IMR-90 (cell line): ENCODE results near the gene ACTA2. TPM values are rescaled to one million over a fixed set of nuclear protein-coding genes. Genes with fewer than 3 reads are reported as not detected.

ENCODE experiments used
- ATAC-seq: fragments of 200-7000 bp; cut with Tn5 transposase; 2 replicates; pipeline ENCODE4 v1.9.1; 2020; ENCODE audit warnings: low read depth, mild to moderate bottlenecking, moderate library complexity
- BruUV-seq: library from RNA; stranded (reverse); fragments of 400-500 nt; replicated peaks from 2 replicates; lab custom pipeline; 2021; lab: Mats Ljungman, UMichigan
- CTCF ChIA-PET: fragments of 300-600 bp; formaldehyde crosslinking; extraction: SDS; loops from one replicate; lab custom pipeline; 2021; ENCODE audit warnings: antibody characterized with exemption; lab: Yijun Ruan, JAX
- POLR2A ChIA-PET: fragments of 300-600 bp; sonication (Branson Sonifier 250); formaldehyde crosslinking; loops from one replicate; lab custom pipeline; 2022; ENCODE audit warnings: antibody characterized with exemption; ENCODE audit not compliant: unreplicated experiment; lab: Charles Lee
- DNase-seq: peaks from one replicate; pipeline ENCODE4 v3.0.0; 2013
- H2AFZ ChIP-seq: replicated peaks from 2 replicates; pipeline ENCODE3; 2013; ENCODE audit warnings: low read length, mild to moderate bottlenecking; ENCODE audit not compliant: poor library complexity
- H2AK5ac ChIP-seq: 2 replicates; pipeline ENCODE4 v1.6.1; 2013; ENCODE audit warnings: low read depth, low read length, inconsistent platforms
- H2AK9ac ChIP-seq: replicated peaks from 2 replicates; pipeline ENCODE3; 2013; ENCODE audit warnings: mild to moderate bottlenecking, low read depth, low read length, moderate library complexity; ENCODE audit not compliant: poor library complexity
- H2BK120ac ChIP-seq: 2 replicates; pipeline ENCODE4 v1.6.1; 2013; ENCODE audit warnings: low read depth, low read length, inconsistent platforms
- H2BK15ac ChIP-seq: 3 replicates; pipeline ENCODE4 v1.6.1; 2013; ENCODE audit warnings: low read depth, low read length, inconsistent platforms
- H2BK20ac ChIP-seq: 2 replicates; pipeline ENCODE4 v1.6.1; 2013; ENCODE audit warnings: low read depth, mild to moderate bottlenecking, inconsistent platforms, low read length, moderate library complexity
- H2BK5ac ChIP-seq: 2 replicates; pipeline ENCODE4 v1.6.1; 2013; ENCODE audit warnings: mild to moderate bottlenecking, low read depth, low read length, inconsistent platforms; ENCODE audit not compliant: poor library complexity, severe bottlenecking
- H3K14ac ChIP-seq: replicated peaks from 2 replicates; pipeline ENCODE4 v1.6.1; 2013; ENCODE audit warnings: low read depth, low read length, inconsistent platforms
- H3K18ac ChIP-seq: 2 replicates; pipeline ENCODE4 v1.6.1; 2013; ENCODE audit warnings: low read depth, low read length, control low read depth
- H3K23ac ChIP-seq: 2 replicates; pipeline ENCODE4 v1.6.1; 2013; ENCODE audit warnings: low read depth, low read length, inconsistent platforms
- H3K27ac ChIP-seq: 2 replicates; pipeline ENCODE4 v1.5.1; 2013; ENCODE audit warnings: mild to moderate bottlenecking, control low read depth, low read length; ENCODE audit not compliant: insufficient read depth
- H3K27me3 ChIP-seq: 2 replicates; pipeline ENCODE4 v1.6.1; 2013; ENCODE audit warnings: low read length; ENCODE audit not compliant: control insufficient read depth, insufficient read depth
- H3K36me3 ChIP-seq: 2 replicates; pipeline ENCODE4 v1.6.1; 2013; ENCODE audit warnings: low read length, mixed read lengths; ENCODE audit not compliant: control insufficient read depth, insufficient read depth
- H3K4ac ChIP-seq: 2 replicates; pipeline ENCODE4 v1.6.1; 2013; ENCODE audit warnings: low read depth, low read length, inconsistent platforms
- H3K4me1 ChIP-seq: 2 replicates; pipeline ENCODE4 v1.6.1; 2013; ENCODE audit warnings: low read length, mixed read lengths; ENCODE audit not compliant: control insufficient read depth, insufficient read depth
- H3K4me2 ChIP-seq: 2 replicates; pipeline ENCODE4 v1.6.1; 2013; ENCODE audit warnings: low read depth, mild to moderate bottlenecking, control low read depth, low read length, moderate library complexity
- H3K4me3 ChIP-seq: 2 replicates; pipeline ENCODE4 v1.5.1; 2013; ENCODE audit warnings: low read depth, mild to moderate bottlenecking, control low read depth, low read length, moderate library complexity; ENCODE audit not compliant: insufficient read depth
- H3K56ac ChIP-seq: 2 replicates; pipeline ENCODE4 v1.6.1; 2013; ENCODE audit warnings: low read length, inconsistent platforms; ENCODE audit not compliant: insufficient read depth; ENCODE audit errors: extremely low read depth
- H3K79me1 ChIP-seq, 2 experiments: 2 replicates each; pipeline ENCODE4 v1.6.1; 2013; ENCODE audit warnings: low read length in 2 of 2, inconsistent platforms in 1 of 2, low read depth in 1 of 2
- H3K9ac ChIP-seq: 2 replicates; pipeline ENCODE4 v1.6.1; 2013; ENCODE audit warnings: low read depth, low read length, control low read depth
- H3K9me1 ChIP-seq: 2 replicates; pipeline ENCODE4 v1.6.1; 2013; ENCODE audit warnings: low read length, inconsistent platforms; ENCODE audit not compliant: insufficient read depth
- H3K9me3 ChIP-seq: 2 replicates; pipeline ENCODE4 v1.6.1; 2013; ENCODE audit warnings: low read length; ENCODE audit not compliant: control insufficient read depth, insufficient read depth
- H4K20me1 ChIP-seq: 2 replicates; pipeline ENCODE4 v1.6.1; 2013; ENCODE audit warnings: low read length, inconsistent platforms; ENCODE audit not compliant: insufficient read depth
- H4K5ac ChIP-seq: 2 replicates; pipeline ENCODE4 v1.6.1; 2013; ENCODE audit warnings: mild to moderate bottlenecking, low read depth, low read length, control low read depth
- H4K8ac ChIP-seq, 2 experiments: 2 replicates each; pipeline ENCODE4 v1.6.1; 2013; ENCODE audit warnings: low read depth in 2 of 2, low read length in 2 of 2, control low read depth in 1 of 2, inconsistent platforms in 1 of 2
- H4K91ac ChIP-seq: 2 replicates; pipeline ENCODE4 v1.6.1; 2013; ENCODE audit warnings: low read depth, low read length, inconsistent platforms; ENCODE audit not compliant: insufficient read depth
- BHLHE40 ChIP-seq: fragments of 150-350 bp; IDR thresholded peaks from 2 replicates; pipeline ENCODE4 v1.6.1; 2016; ENCODE audit warnings: mild to moderate bottlenecking, low read depth, low read length
- CEBPB ChIP-seq: IDR thresholded peaks from 2 replicates; pipeline ENCODE4 v1.6.1; 2012; ENCODE audit warnings: low read depth, low read length, improper control_type of control experiment
- CHD1 ChIP-seq: IDR thresholded peaks from 2 replicates; pipeline ENCODE4 v1.6.1; 2012; ENCODE audit warnings: low read depth, low read length, improper control_type of control experiment
- CTCF ChIP-seq: conservative IDR thresholded peaks from 2 replicates; pipeline ENCODE4 v1.5.1; 2012; ENCODE audit warnings: mild to moderate bottlenecking, low read depth, low read length, improper control_type of control experiment
- ELK1 ChIP-seq: fragments of 150-350 bp; IDR thresholded peaks from 2 replicates; pipeline ENCODE4 v1.6.1; 2016; ENCODE audit warnings: low read depth, mild to moderate bottlenecking, low read length, moderate library complexity, borderline replicate concordance
- FOS ChIP-seq: fragments of 150-350 bp; IDR thresholded peaks from 2 replicates; pipeline ENCODE4 v1.6.1; 2016; ENCODE audit warnings: low read depth, low read length
- MAFK ChIP-seq: IDR thresholded peaks from 2 replicates; pipeline ENCODE4 v1.6.1; 2012; ENCODE audit warnings: low read depth, low read length, improper control_type of control experiment
- MAZ ChIP-seq: IDR thresholded peaks from 2 replicates; pipeline ENCODE4 v1.6.1; 2012; ENCODE audit warnings: low read depth, mild to moderate bottlenecking, low read length, improper control_type of control experiment, moderate library complexity, borderline replicate concordance
- MXI1 ChIP-seq: IDR thresholded peaks from 2 replicates; pipeline ENCODE4 v1.6.1; 2012; ENCODE audit warnings: low read depth, mild to moderate bottlenecking, low read length, moderate library complexity, borderline replicate concordance
- NFE2L2 ChIP-seq: fragments of 150-350 bp; IDR thresholded peaks from 2 replicates; pipeline ENCODE4 v1.6.1; 2016; ENCODE audit warnings: low read depth, mild to moderate bottlenecking, low read length
- RAD21 ChIP-seq: IDR thresholded peaks from 2 replicates; pipeline ENCODE4 v1.6.1; 2012; ENCODE audit warnings: low read length, improper control_type of control experiment
- RCOR1 ChIP-seq: IDR thresholded peaks from 2 replicates; pipeline ENCODE4 v1.6.1; 2012; ENCODE audit warnings: mild to moderate bottlenecking, low read length, improper control_type of control experiment; ENCODE audit not compliant: insufficient replicate concordance
- RFX5 ChIP-seq: IDR thresholded peaks from 2 replicates; pipeline ENCODE4 v1.8.0; 2012; ENCODE audit warnings: low read depth, mild to moderate bottlenecking, low read length, moderate library complexity
- SMC3 ChIP-seq: fragments of 150-350 bp; IDR thresholded peaks from 2 replicates; pipeline ENCODE4 v1.6.1; 2016; ENCODE audit warnings: low read depth, mild to moderate bottlenecking, antibody characterized with exemption, low read length, moderate library complexity
- WGBS, 2 experiments: methylation state at CpG; one replicate each; pipeline versions ENCODE4 v1.1.5 to v1.1.7; 2013; ENCODE audit warnings: missing lambda C conversion rate in 2 of 2; ENCODE audit not compliant: insufficient read length in 1 of 2; ENCODE audit errors: extremely low coverage in 2 of 2; 5-methylcytosine and 5-hydroxymethylcytosine counted together
- dilution Hi-C: fragments of 300-500 bp; cut with HindIII; formaldehyde crosslinking; loops from one replicate; pipeline ENCODE4 v1.14.3; 2018; ENCODE audit warnings: low sequenced_read_pairs; ENCODE audit not compliant: unreplicated experiment
- in situ Hi-C: fragments of 300-500 bp; cut with MboI; formaldehyde crosslinking; loops from 3 replicates; pipeline ENCODE4 v1.14.3; 2019; ENCODE audit warnings: low sequenced_read_pairs, inconsistent platforms, mixed read lengths
- intact Hi-C: fragments of 100-400 bp; cut with micrococcal nuclease; formaldehyde crosslinking; loops from 2 replicates; pipeline ENCODE4 v1.10.0; 2022
- polyA plus RNA-seq, 3 experiments: library from polyadenylated mRNA; depleted of rRNA; stranded (reverse); fragments of >200 nt; gene quantifications; 2 replicates each; pipeline ENCODE4 v1.2.3, GENCODE V29; 2012; ENCODE audit warnings: low replicate concordance in 1 of 3
- total RNA-seq: library from RNA; depleted of rRNA; stranded (reverse); fragments of >200 nt; gene quantifications from 2 replicates; pipeline ENCODE4 v1.2.3, GENCODE V29; 2012
- TF ChIP-seq, protein P1 (sequence below): fragments of 150-350 bp; IDR thresholded peaks from 2 replicates; pipeline ENCODE4 v1.6.1; 2017; ENCODE audit warnings: mild to moderate bottlenecking, antibody characterized with exemption, low read length, low read depth

ACTA2 gene
- total and polyA plus RNA-seq, 2 of the 4 experiments (the other 2 are of a cell fraction), result 978 to 1,235 TPM

DNA sequence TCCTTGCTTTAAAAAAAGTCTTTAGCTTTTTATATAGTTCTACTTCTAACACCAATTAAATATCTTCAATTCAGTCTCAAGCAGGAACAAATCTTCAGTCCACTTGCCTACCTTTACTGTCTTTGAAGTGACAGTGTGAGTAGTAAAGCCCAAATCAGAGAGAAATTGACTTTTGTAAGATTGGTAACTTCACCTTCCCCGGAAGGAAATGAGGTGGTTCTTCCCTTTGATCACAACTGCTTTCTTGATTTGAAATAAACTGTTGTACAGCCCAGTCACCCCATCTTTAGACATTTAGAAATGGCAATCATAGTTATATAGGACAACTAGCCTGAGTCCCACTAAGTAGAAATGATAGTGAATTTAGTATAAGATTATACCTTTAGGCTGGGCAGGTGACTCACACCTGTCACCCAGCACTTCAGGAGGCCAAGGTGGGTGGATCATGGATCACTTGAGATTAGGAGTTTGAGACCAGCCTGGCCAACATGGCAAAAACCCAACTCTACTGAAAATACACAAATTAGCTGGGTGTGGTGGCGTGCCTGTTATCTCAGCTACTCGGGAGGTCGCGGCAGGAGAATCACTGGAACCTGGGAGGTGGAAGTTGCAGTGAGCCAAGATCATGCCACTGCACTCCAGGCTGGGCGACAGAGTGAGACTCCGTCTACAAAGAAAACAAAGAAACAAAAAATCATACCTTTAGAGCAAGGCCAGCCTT is 42.7 kb upstream of the ACTA2 start:
- no peak overlapping the region for H3K4me2 ChIP-seq
- WGBS, 2 experiments, result 93% methylated on average over 3 of the region's 7 CpGs; no CpG with 5 or more reads in 1 of the 2 experiments
- no peak overlapping the region for H3K4ac ChIP-seq
- no peak for TF ChIP-seq CTCF
- no peak for TF ChIP-seq MAFK
- TF ChIP-seq FOS, result no peak
- TF ChIP-seq BHLHE40, result no peak
- TF ChIP-seq, protein P1, sequence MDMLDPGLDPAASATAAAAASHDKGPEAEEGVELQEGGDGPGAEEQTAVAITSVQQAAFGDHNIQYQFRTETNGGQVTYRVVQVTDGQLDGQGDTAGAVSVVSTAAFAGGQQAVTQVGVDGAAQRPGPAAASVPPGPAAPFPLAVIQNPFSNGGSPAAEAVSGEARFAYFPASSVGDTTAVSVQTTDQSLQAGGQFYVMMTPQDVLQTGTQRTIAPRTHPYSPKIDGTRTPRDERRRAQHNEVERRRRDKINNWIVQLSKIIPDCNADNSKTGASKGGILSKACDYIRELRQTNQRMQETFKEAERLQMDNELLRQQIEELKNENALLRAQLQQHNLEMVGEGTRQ, result no peak
- TF ChIP-seq RFX5, result no peak
- no peak for TF ChIP-seq CEBPB
- no peak for TF ChIP-seq MAZ
- TF ChIP-seq NFE2L2, result no peak
- no peak for TF ChIP-seq ELK1
- no peak for TF ChIP-seq CHD1
- TF ChIP-seq RCOR1, result no peak
- no peak for TF ChIP-seq RAD21
- TF ChIP-seq SMC3, result no peak
- no peak for TF ChIP-seq MXI1

More for the DNA sequence above, 42.7 kb upstream of the ACTA2 start:
- H3K14ac ChIP-seq, result no peak overlapping the region
- no peaks in the 10 kb centered on the region for H3K36me3 ChIP-seq
- no peak overlapping the region for H3K23ac ChIP-seq
- H3K27me3 ChIP-seq, result no peaks in the 10 kb centered on the region
- ATAC-seq, result no peak
- no peak overlapping the region for H2BK120ac ChIP-seq
- no peak overlapping the region for H2AK9ac ChIP-seq
- no peak overlapping the region for H3K4me3 ChIP-seq
- H3K9me1 ChIP-seq, result no peaks in the 10 kb centered on the region
- no peak for DNase-seq
- no peak overlapping the region for H3K9ac ChIP-seq
- peaks cover 32 to 71% of the 10 kb centered on the region in 2 experiments for H3K79me1 ChIP-seq
- H2BK20ac ChIP-seq, result no peak overlapping the region
- no TSS peak for BruUV-seq
- ChIA-PET POLR2A (no interaction called here), CTCF (interaction anchor here (0.6 to 1.1 kb wide), 3 partner anchors 159 to 432 kb away, joined by 3 to 5 read pairs (median 3); no protein-coding TSS in a partner anchor)
- H2BK15ac ChIP-seq, result no peak overlapping the region
- H3K18ac ChIP-seq, result no peak overlapping the region
- H2BK5ac ChIP-seq, result no peak overlapping the region
- no peak overlapping the region for H2AFZ ChIP-seq
- no peaks in the 10 kb centered on the region for H3K9me3 ChIP-seq
- no peak overlapping the region for H2AK5ac ChIP-seq
- H4K5ac ChIP-seq, result no peak overlapping the region
- in situ Hi-C loops (no loop called here), dilution Hi-C loops (no loop called here), intact Hi-C loops (no loop called here)
- H4K91ac ChIP-seq, result no peak overlapping the region
- H3K56ac ChIP-seq, result no peak overlapping the region
- no peak overlapping the region for H3K27ac ChIP-seq
- no peaks in the 10 kb centered on the region; the same call in 1 of the 2 replicates for H3K4me1 ChIP-seq
- H4K20me1 ChIP-seq, result peaks cover 7% of the 10 kb centered on the region; the same call in 1 of the 2 replicates
- H4K8ac ChIP-seq, result no peak overlapping the region
